OCI-LY1 (cell line): ENCODE data around the gene GMEB1.
"Not testable (repeated sequence)": the region's sequence is repeated elsewhere in the genome, so short reads cannot be mapped to it uniquely, and the experiment has no call there.

Experiments
- H2AFZ ChIP-seq: fragments of 200-600 bp; sonication (generic), shearing (Covaris generic); 2 replicates; pipeline ENCODE4 v1.6.0; 2014; ENCODE audit warnings: antibody characterized with exemption, mild to moderate bottlenecking, low read length
- H3F3A ChIP-seq: fragments of 200-600 bp; sonication (generic), shearing (Covaris generic); 2 replicates; pipeline ENCODE4 v1.6.0; 2014; ENCODE audit warnings: mild to moderate bottlenecking, antibody characterized with exemption, low read length, moderate library complexity; ENCODE audit not compliant: insufficient read depth
- H3K27ac ChIP-seq: fragments of 200-600 bp; sonication (generic); 2 replicates; pipeline ENCODE4 v1.5.1; 2014; ENCODE audit warnings: low read length, mixed run types, mild to moderate bottlenecking, low read depth; ENCODE audit not compliant: poor library complexity, severe bottlenecking
- H3K27me3 ChIP-seq: fragments of 200-600 bp; sonication (generic); 2 replicates; pipeline ENCODE4 v1.6.0; 2014; ENCODE audit warnings: antibody characterized with exemption, mild to moderate bottlenecking, low read length, moderate library complexity; ENCODE audit not compliant: insufficient read depth
- H3K36me3 ChIP-seq: fragments of 200-600 bp; sonication (generic); 2 replicates; pipeline ENCODE4 v1.6.1; 2014; ENCODE audit warnings: mild to moderate bottlenecking, antibody characterized with exemption, low read length, moderate library complexity, mixed read lengths; ENCODE audit not compliant: insufficient read depth
- H3K4me1 ChIP-seq: fragments of 200-600 bp; sonication (generic); 2 replicates; pipeline ENCODE4 v1.5.1; 2014; ENCODE audit warnings: mild to moderate bottlenecking, low read length, moderate library complexity; ENCODE audit not compliant: insufficient read depth, severe bottlenecking
- H3K4me2 ChIP-seq: fragments of 200-600 bp; sonication (generic), shearing (Covaris generic); 2 replicates; pipeline ENCODE4 v1.6.1; 2014; ENCODE audit warnings: low read length
- H3K4me3 ChIP-seq: fragments of 200-600 bp; sonication (generic); 2 replicates; pipeline ENCODE4 v1.5.1; 2014; ENCODE audit warnings: low read length, low read depth, mild to moderate bottlenecking, mixed read lengths; ENCODE audit not compliant: poor library complexity, severe bottlenecking
- H3K79me2 ChIP-seq: fragments of 200-600 bp; shearing (Covaris generic); 2 replicates; pipeline ENCODE4 v1.6.1; 2016; ENCODE audit warnings: mixed run types, low read length, mixed read lengths; ENCODE audit not compliant: insufficient read depth
- H3K9ac ChIP-seq: fragments of 200-600 bp; sonication (generic), shearing (Covaris generic); 2 replicates; pipeline ENCODE4 v1.6.1; 2014; ENCODE audit warnings: mild to moderate bottlenecking, low read length, mixed read lengths
- H3K9me2 ChIP-seq: fragments of 200-600 bp; sonication (generic), shearing (Covaris generic); 2 replicates; pipeline ENCODE4 v1.6.1; 2014; ENCODE audit warnings: low read depth, mild to moderate bottlenecking, low read length, mixed read lengths
- H3K9me3 ChIP-seq: fragments of 200-600 bp; shearing (Covaris generic); 2 replicates; pipeline ENCODE4 v1.6.1; 2014; ENCODE audit warnings: low read length, mixed read lengths
- H4K20me1 ChIP-seq: fragments of 200-600 bp; sonication (generic), shearing (Covaris generic); 2 replicates; pipeline ENCODE4 v1.6.0; 2016; ENCODE audit warnings: mild to moderate bottlenecking, low read length; ENCODE audit not compliant: insufficient read depth
- EZH2 ChIP-seq: fragments of 200-600 bp; sonication (generic), shearing (Covaris generic); IDR thresholded peaks from 2 replicates; pipeline ENCODE4 v1.8.0; 2017; ENCODE audit warnings: borderline replicate concordance, mixed run types, mild to moderate bottlenecking, antibody characterized with exemption, low read length, moderate library complexity, mixed read lengths
- TF ChIP-seq, protein P1 (sequence below): fragments of 200-600 bp; sonication (generic), shearing (Covaris generic); IDR thresholded peaks from 2 replicates; pipeline ENCODE4 v1.5.1; 2017; ENCODE audit warnings: mild to moderate bottlenecking, antibody characterized with exemption, low read length, moderate library complexity, mixed read lengths

Gene GMEB1

DNA sequence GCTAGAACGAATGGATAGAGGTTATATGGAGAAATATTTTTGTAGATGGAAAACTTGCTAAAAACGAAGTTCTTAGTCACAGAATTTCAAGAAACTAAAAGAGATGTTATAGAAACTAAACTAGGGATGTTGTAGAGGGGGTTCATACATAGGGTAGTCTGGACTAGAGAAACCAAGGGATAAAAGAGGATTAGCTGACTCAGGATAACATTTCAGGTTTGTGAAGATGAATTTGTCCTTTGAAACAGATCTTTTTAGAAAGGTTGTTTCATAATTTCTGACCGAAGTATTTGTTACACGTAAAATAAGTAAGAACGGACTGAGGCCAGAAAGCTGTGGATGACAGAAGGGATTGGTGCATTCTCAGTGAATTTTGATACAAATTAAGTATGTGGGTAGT, 81.7 kb downstream of the GMEB1 start:
- peaks cover 81% of the 10 kb centered on the region for H3K36me3 ChIP-seq
- no peaks in the 10 kb centered on the region for H3K9me3 ChIP-seq
- H3K9ac ChIP-seq = no peak overlapping the region
- H2AFZ ChIP-seq = no peak overlapping the region
- H4K20me1 ChIP-seq = peaks cover 5% of the 10 kb centered on the region; the same call in 1 of the 2 replicates
- peaks cover 98% of the 10 kb centered on the region for H3K79me2 ChIP-seq
- no peak overlapping the region for H3K4me3 ChIP-seq
- H3K4me1 ChIP-seq = peaks cover 53% of the 10 kb centered on the region
- no peak for TF ChIP-seq EZH2
- TF ChIP-seq, protein P1, sequence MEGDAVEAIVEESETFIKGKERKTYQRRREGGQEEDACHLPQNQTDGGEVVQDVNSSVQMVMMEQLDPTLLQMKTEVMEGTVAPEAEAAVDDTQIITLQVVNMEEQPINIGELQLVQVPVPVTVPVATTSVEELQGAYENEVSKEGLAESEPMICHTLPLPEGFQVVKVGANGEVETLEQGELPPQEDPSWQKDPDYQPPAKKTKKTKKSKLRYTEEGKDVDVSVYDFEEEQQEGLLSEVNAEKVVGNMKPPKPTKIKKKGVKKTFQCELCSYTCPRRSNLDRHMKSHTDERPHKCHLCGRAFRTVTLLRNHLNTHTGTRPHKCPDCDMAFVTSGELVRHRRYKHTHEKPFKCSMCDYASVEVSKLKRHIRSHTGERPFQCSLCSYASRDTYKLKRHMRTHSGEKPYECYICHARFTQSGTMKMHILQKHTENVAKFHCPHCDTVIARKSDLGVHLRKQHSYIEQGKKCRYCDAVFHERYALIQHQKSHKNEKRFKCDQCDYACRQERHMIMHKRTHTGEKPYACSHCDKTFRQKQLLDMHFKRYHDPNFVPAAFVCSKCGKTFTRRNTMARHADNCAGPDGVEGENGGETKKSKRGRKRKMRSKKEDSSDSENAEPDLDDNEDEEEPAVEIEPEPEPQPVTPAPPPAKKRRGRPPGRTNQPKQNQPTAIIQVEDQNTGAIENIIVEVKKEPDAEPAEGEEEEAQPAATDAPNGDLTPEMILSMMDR = no peak
- no peaks in the 10 kb centered on the region for H3K9me2 ChIP-seq
- no peaks in the 10 kb centered on the region for H3K27me3 ChIP-seq
- H3K27ac ChIP-seq = no peak overlapping the region
- no peak overlapping the region for H3K4me2 ChIP-seq
- no peaks in the 10 kb centered on the region for H3F3A ChIP-seq

DNA sequence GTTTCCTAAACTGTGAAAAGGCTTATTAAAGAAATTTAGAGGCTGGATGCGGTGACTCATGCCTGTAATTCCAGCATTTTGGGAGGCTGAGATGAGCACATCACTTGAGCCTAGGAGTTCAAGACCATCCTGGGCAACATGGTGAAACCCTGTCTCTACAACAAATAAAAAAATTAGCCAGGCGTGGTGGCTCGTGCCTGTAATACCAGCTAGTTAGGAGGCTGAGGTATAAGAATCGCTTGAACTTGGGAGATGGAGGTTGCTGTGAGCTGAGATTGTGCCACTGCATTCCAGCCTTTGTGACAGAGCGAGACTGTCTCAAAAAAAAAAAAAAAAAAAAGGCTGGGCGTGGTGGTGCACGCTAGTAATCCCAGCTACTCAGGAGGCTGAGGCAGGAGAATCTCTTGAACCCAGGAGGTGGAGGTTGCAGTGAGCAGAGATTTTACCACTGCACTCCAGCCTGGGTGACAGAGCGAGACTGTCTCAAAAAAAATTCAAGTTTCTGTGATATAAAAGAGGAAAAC, 82.2 kb downstream of the GMEB1 start:
- H3K9ac ChIP-seq, H4K20me1 ChIP-seq, H3K4me2 ChIP-seq, H3K27me3 ChIP-seq, H3F3A ChIP-seq, H3K4me3 ChIP-seq, H2AFZ ChIP-seq, H3K9me3 ChIP-seq, H3K27ac ChIP-seq, H3K9me2 ChIP-seq: not testable (repeated sequence)
- Histone ChIP-seq H3K4me1 (peaks cover 55% of the 10 kb centered on the region), H3K79me2 (peaks cover 100% of the 10 kb centered on the region), H3K36me3 (peaks cover 82% of the 10 kb centered on the region)

DNA sequence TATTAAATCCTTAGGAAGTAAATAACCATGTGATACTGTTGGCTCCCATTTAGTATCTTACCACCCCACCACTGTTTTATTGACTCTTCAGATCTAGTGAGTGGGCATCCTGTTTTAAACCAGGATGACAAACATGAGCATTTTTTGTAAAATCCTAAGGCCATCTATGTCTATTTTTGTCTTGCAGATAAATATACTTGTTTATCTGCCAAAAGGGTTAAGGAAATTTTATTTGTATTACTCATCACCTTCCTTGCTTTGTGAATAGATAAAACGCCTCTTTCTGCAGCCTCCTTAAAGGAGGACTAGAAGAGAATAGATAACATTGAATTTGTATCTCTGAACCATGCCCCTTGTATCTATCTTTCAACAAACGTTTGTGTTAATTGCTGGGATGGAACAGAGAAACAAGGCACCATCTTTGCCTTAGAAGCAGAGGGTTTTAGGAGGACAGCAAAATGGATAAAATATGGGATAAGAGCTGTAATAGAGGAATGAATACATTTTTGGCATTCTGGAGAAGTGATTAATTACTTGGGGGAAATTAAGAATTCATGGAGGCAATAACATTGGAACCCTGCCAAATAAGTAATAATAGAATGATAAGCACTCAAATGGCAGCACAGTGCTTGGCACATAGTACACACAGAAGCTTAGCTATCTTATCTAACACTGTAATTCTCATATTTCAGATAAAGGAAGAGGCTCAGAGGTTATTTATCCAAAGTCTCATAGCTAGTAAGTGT, 82.9 kb downstream of the GMEB1 start:
- H3K4me1 ChIP-seq = peaks cover 49% of the 10 kb centered on the region
- no peak overlapping the region for H3K9ac ChIP-seq
- no peaks in the 10 kb centered on the region for H3K27me3 ChIP-seq
- H2AFZ ChIP-seq = no peak overlapping the region
- no peak overlapping the region for H3K4me2 ChIP-seq
- H3K9me2 ChIP-seq = no peaks in the 10 kb centered on the region
- peaks cover 82% of the 10 kb centered on the region for H3K36me3 ChIP-seq
- H4K20me1 ChIP-seq = peaks cover 5% of the 10 kb centered on the region; the same call in 1 of the 2 replicates
- no peak overlapping the region for H3K4me3 ChIP-seq
- H3K27ac ChIP-seq = no peak overlapping the region
- H3K9me3 ChIP-seq = no peaks in the 10 kb centered on the region
- H3K79me2 ChIP-seq = peaks cover 100% of the 10 kb centered on the region
- TF ChIP-seq EZH2 = no peak
- TF ChIP-seq, protein P1 = no peak
- H3F3A ChIP-seq = no peaks in the 10 kb centered on the region
